HepG2 (cell line): ENCODE results near the gene TXN2. TPM values are rescaled to one million over a fixed set of nuclear protein-coding genes. Genes with fewer than 3 reads are reported as not detected.

Experiments
- ARNT2 ChIP-seq: sonication (generic); formaldehyde crosslinking; IDR thresholded peaks from 2 replicates; pipeline ENCODE4 v1.8.0; 2022; ENCODE audit warnings: mild to moderate bottlenecking, low read depth, missing genetic modification reagents, moderate library complexity
- ATF7-NPFF ChIP-seq: sonication (generic); formaldehyde crosslinking; IDR thresholded peaks from 2 replicates; pipeline ENCODE4 v1.8.1; 2023; ENCODE audit warnings: mild to moderate bottlenecking, low read depth, missing genetic modification reagents, moderate library complexity
- ATM ChIP-seq: fragments of 450-650 bp; IDR thresholded peaks from 2 replicates; pipeline ENCODE4 v1.7.1; 2017; ENCODE audit warnings: mild to moderate bottlenecking, borderline replicate concordance
- DZIP1 ChIP-seq: sonication (generic); formaldehyde crosslinking; IDR thresholded peaks from 2 replicates; pipeline ENCODE4 v1.5.0; 2020; ENCODE audit warnings: mild to moderate bottlenecking, missing genetic modification reagents
- HOXA9 ChIP-seq: sonication (generic); formaldehyde crosslinking; IDR thresholded peaks from 2 replicates; pipeline ENCODE4 v1.8.1; 2022; ENCODE audit warnings: missing genetic modification reagents, mild to moderate bottlenecking, moderate library complexity, borderline replicate concordance
- PAX8 ChIP-seq: sonication (generic); formaldehyde crosslinking; IDR thresholded peaks from 2 replicates; pipeline ENCODE4 v1.8.0; 2022; ENCODE audit warnings: mild to moderate bottlenecking, missing genetic modification reagents, borderline replicate concordance
- POLR2AphosphoS5 ChIP-seq: IDR thresholded peaks from 2 replicates; pipeline ENCODE4 v1.6.1; 2012; ENCODE audit warnings: low read depth, low read length
- PPARG ChIP-seq: conservative IDR thresholded peaks from 2 replicates; pipeline ENCODE4 v1.6.1; 2016; ENCODE audit warnings: missing biosample characterization, missing genetic modification reagents
- SUZ12 ChIP-seq: fragments of 150-350 bp; IDR thresholded peaks from 2 replicates; pipeline ENCODE4 v1.6.1; 2014; ENCODE audit warnings: low read depth, low read length
- TEAD3 ChIP-seq: optimal IDR thresholded peaks from 2 replicates; pipeline ENCODE3; 2016; ENCODE audit warnings: borderline replicate concordance
- TOE1 ChIP-seq: sonication (generic); formaldehyde crosslinking; IDR thresholded peaks from 2 replicates; pipeline ENCODE4 v1.4.0; 2020; ENCODE audit warnings: mild to moderate bottlenecking, missing genetic modification reagents
- ZBTB49 ChIP-seq: sonication (generic); formaldehyde crosslinking; IDR thresholded peaks from 2 replicates; pipeline ENCODE4 v1.4.0; 2020; ENCODE audit warnings: missing genetic modification reagents, borderline replicate concordance
- ZNF274 ChIP-seq: sonication (generic); formaldehyde crosslinking; IDR thresholded peaks from 2 replicates; pipeline ENCODE4 v1.5.1; 2020; ENCODE audit warnings: mild to moderate bottlenecking, missing genetic modification reagents
- ZNF280D ChIP-seq: sonication (generic); formaldehyde crosslinking; IDR thresholded peaks from 2 replicates; pipeline ENCODE4 v1.5.1; 2020; ENCODE audit warnings: mild to moderate bottlenecking, missing genetic modification reagents
- polyA plus RNA-seq, 8 experiments: library from polyadenylated mRNA; depleted of rRNA in 3 of 8; stranded (reverse) in 7 of 8; unstranded in 1 of 8; fragments of >200 nt; fragmentation: Illumina TruSeq in 4 of 8; extraction: Trizol in 4 of 8; gene quantifications; 2 replicates each; pipeline versions ENCODE4 v1.2.1 to v1.2.3, GENCODE V29; 2011 to 2016; ENCODE audit warnings: low read depth in 4 of 8, missing spikeins in 1 of 8, mixed read lengths in 1 of 8; ENCODE audit not compliant: insufficient read depth in 1 of 8
- total RNA-seq, 5 experiments: library from RNA; depleted of rRNA; stranded (reverse); fragments of >200 nt; fragmentation: Illumina TruSeq; extraction: Trizol; gene quantifications; 2 replicates each; pipeline ENCODE4 v1.2.3, GENCODE V29; 2016; ENCODE audit warnings: low read depth in 1 of 5
- TF ChIP-seq, protein P1 (sequence below): sonication (generic); formaldehyde crosslinking; IDR thresholded peaks from 2 replicates; pipeline ENCODE4 v1.4.0; 2020; ENCODE audit warnings: missing genetic modification reagents, low read depth, mild to moderate bottlenecking, borderline replicate concordance
- TF ChIP-seq, protein P2 (sequence below): sonication (generic); formaldehyde crosslinking; IDR thresholded peaks from 2 replicates; pipeline ENCODE4 v1.8.0; 2022; ENCODE audit warnings: mild to moderate bottlenecking, missing genetic modification reagents; ENCODE audit not compliant: insufficient replicate concordance
- TF ChIP-seq, protein P3 (sequence below): sonication (generic); formaldehyde crosslinking; IDR thresholded peaks from 2 replicates; pipeline ENCODE4 v1.8.1; 2023; ENCODE audit warnings: mild to moderate bottlenecking, missing genetic modification reagents

TXN2 gene
- total and polyA plus RNA-seq, 2 of the 13 experiments (the other 11 are each of a cell fraction or from before 2014, with no cell fraction given), result 41.4 to 109 TPM

DNA sequence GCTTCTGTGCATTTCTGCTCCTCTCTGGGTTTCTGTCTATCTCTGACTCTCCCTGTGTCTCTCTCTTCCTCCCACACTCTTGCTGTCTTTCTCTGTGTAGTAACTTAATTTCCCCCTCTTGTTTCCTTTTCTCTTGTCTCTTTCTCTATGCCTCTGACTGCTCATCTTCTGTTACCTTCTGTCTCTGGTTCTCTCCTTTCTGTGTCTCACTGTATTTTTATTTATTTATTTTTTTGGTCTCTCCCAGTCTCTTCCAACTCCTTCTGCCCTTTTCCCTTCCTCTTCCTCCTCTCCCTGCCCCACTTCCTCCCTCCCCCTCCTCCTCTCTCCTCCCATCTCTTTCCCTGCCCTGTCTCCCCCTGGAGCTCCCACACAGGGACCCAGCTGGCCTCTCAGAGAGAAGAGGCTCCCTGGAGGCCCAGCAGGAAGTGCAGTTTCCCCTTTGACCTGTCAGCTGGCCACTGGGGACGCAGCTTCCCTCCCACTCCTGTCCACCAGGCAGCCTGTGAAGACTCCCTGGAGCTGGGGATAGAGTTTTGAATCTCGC is 55.4 kb downstream of the TXN2 start (continued):
- TF ChIP-seq ZNF280D (CRISPR knock-in tag), result no peak
- 0 out of 2 replicates have a peak, but pooled peaks have one; percentile 21 for TF ChIP-seq POLR2AphosphoS5
- TF ChIP-seq ATF7-NPFF (CRISPR knock-in tag), result no peak
- no peak for TF ChIP-seq SUZ12
- no peak for TF ChIP-seq HOXA9 (CRISPR knock-in tag)
- TF ChIP-seq ZNF274 (CRISPR knock-in tag), result no peak
- peak; percentile 94 for TF ChIP-seq PPARG (CRISPR knock-in tag)
- no peak for TF ChIP-seq ATM
- TF ChIP-seq DZIP1, result no peak
- TF ChIP-seq ZBTB49 (CRISPR knock-in tag), result no peak
- TF ChIP-seq TEAD3 (CRISPR knock-in tag), result no peak
- TF ChIP-seq ARNT2 (CRISPR knock-in tag), result no peak
- TF ChIP-seq, protein P1, sequence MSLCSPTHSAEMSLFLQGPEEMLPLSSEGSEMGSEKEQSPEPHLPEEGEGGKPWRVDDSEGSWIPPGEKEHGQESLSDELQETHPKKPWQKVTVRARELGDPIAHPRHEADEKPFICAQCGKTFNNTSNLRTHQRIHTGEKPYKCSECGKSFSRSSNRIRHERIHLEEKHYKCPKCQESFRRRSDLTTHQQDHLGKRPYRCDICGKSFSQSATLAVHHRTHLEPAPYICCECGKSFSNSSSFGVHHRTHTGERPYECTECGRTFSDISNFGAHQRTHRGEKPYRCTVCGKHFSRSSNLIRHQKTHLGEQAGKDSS (CRISPR knock-in tag), result no peak
- TF ChIP-seq, protein P2, sequence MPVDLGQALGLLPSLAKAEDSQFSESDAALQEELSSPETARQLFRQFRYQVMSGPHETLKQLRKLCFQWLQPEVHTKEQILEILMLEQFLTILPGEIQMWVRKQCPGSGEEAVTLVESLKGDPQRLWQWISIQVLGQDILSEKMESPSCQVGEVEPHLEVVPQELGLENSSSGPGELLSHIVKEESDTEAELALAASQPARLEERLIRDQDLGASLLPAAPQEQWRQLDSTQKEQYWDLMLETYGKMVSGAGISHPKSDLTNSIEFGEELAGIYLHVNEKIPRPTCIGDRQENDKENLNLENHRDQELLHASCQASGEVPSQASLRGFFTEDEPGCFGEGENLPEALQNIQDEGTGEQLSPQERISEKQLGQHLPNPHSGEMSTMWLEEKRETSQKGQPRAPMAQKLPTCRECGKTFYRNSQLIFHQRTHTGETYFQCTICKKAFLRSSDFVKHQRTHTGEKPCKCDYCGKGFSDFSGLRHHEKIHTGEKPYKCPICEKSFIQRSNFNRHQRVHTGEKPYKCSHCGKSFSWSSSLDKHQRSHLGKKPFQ, result no peak
- no peak for TF ChIP-seq TOE1 (CRISPR knock-in tag)
- TF ChIP-seq PAX8, result no peak
- TF ChIP-seq, protein P3, sequence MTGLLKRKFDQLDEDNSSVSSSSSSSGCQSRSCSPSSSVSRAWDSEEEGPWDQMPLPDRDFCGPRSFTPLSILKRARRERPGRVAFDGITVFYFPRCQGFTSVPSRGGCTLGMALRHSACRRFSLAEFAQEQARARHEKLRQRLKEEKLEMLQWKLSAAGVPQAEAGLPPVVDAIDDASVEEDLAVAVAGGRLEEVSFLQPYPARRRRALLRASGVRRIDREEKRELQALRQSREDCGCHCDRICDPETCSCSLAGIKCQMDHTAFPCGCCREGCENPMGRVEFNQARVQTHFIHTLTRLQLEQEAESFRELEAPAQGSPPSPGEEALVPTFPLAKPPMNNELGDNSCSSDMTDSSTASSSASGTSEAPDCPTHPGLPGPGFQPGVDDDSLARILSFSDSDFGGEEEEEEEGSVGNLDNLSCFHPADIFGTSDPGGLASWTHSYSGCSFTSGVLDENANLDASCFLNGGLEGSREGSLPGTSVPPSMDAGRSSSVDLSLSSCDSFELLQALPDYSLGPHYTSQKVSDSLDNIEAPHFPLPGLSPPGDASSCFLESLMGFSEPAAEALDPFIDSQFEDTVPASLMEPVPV (CRISPR knock-in tag), result no peak
